Measurements from ENCODE around the gene SYT17.

SYT17 gene

GRCh38 chr16:19139436-19140091 lies 28.5 kb upstream of the SYT17 start:
- DNase-seq, result no peak

DNA sequence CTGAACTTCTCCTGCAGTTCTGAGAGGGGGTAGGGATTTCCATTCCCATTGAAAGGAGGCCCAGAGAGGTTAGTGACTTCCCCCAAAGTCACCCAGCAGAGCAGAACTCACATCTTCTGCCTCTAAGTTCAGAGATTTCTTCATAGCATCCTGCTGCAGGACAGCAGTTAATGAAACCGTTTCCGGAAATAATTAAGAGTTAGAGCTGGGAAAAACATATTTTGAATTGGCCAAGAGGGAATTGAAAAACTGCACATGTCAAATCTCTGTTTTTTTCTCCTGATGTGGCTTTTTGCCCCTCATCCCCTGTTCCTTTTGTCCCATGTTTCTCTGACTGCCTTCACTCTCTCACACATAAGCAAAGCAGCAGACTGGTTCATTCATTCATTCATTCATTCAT lies 27.6 kb upstream of the SYT17 start:
- DNase-seq, result no peak

GRCh38 chr16:19142939-19143598 lies 25.0 kb upstream of the SYT17 start:
- no peak for DNase-seq

DNA sequence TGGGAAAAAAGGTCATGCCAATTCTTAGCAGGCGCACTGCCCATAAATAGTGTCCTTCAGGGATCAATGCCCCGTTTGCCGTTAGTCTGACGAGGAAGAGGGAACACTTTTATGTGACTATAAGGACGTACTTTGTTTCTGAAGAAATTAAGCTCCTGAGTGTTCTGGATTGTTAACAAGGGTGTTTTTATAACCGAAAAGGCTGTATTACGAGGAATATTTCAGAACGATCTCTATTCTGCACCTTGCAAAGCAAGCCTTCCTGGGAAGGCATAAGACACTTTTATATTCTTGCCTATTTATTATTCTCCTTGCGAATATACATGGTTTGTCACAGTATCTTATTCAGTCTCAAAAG lies 24.5 kb upstream of the SYT17 start:
- no peak for DNase-seq

GRCh38 chr16:19145010-19145409 lies 23.0 kb upstream of the SYT17 start:
- no peak for DNase-seq

DNA sequence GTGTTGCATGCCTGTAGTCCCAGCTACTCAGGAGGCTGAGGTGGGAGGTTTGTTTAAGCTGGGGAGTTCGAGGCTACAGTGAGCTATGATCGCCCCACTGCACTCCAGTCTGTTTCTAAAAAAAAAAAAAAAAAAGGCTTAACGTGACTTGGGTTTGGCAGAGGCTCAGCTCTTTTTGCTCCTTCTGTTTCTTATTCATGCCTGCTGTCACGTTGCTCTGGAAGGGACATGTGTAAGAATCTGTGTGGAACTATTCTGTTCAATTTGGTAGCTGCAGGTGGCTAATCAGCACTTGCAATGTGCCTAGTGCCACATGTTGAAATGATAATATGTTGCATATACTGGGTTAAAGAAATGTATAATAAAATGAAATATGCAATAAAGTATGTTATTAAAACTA lies 20.9 kb upstream of the SYT17 start:
- DNase-seq, result no peak

DNA sequence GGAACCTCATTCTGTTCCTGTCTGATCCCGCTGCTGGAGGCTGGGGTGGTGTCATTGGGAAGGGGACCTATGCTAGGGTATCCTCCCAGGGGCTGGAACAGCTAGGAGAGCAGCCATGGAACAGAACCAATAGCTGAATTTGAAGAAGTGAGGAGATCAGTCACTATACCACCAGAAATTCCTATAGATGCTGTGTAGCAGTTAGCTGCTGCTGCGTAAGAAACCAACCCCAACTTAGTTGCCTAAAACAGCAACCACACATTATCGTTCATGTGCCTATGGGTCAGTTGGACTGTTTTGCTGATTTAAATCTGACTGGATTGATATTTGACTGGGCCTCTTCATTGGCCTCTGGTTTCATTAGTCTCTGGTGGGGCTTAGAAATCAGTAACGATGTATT lies 20.4 kb upstream of the SYT17 start:
- DNase-seq, result no peak

DNA sequence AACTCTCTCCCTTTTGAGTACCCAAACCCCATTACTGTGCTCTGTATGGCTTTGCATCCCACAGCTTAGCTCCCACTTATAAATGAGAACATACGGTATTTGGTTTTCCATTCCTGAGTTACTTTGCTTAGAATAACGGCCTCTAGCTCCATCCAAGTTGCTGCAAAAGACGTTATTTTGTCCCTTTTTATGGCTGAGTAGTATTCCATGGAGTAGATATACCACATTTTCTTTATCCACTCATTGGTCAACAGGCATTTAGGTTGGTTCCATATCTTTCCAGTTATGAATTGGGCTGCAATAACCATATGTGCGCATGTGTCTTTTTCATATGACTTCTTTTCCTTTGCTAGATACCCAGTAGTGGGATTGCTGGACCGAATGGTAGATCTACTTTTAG lies 19.9 kb upstream of the SYT17 start:
- no peak for DNase-seq

GRCh38 chr16:19151310-19151709 lies 16.7 kb upstream of the SYT17 start:
- DNase-seq, result no peak

GRCh38 chr16:19152042-19152441 lies 16.0 kb upstream of the SYT17 start:
- DNase-seq, result no peak

DNA sequence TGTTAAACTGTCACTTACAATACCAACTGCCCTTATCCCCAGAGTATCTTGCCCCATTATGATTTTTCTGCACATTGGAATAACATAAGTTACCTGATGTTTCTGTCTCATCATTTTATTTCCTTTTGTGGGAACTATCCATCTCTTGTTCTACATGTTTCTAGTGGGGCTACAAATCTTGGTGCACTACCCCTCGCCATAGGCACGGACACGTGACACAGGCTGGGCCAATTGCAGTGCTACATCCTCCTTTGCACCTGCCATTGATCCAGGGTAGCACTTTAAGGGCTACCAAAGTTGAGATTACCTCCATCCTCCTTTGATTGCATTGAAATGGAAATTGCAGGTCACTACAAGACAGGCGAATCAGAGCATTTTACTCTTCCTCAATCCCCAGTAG lies 14.2 kb upstream of the SYT17 start:
- no peak for DNase-seq

DNA sequence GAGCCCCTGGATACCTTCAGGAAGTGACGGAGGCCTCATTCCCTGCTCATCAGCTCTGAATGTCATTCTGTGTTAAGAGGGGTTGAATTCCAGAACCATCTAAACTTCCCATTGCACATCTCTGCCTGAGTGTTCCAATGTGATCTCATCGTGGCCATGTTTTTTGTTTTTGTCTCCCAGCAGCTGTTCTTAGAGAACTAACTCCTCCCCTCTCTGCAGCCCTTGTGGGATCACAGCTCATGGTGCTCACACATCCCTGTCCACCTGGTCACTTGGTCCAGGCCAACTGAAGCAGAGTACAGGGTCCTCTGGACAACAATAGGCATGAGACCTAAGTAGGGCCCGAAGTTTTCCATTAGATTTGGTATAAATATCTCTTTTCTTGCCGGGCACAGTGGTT lies 6.0 kb upstream of the SYT17 start:
- DNase-seq, result no peak

DNA sequence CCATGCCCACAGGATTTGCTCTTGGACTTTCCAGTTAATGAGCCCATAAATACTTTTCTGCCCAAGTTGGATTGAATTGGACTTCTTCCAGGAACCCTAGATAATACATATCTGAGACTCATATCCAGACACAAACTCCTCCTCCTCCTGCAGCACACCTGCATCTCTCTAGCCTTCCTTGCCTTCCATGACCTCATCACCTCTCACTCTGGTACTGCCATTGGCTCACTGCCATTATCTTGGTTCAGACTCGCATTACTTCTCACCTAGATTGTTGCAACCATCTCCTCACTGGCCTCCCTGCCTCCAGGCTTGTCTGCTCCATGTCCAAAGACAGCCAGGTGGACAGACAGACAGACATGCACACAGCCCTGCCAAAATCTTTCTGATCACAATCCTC lies 4.8 kb upstream of the SYT17 start:
- no peak for DNase-seq

GRCh38 chr16:19164285-19164684 lies 3.8 kb upstream of the SYT17 start:
- DNase-seq, result no peak

- DNase-seq, result no peak
These were observed 2.9 kb upstream of the SYT17 start for GRCh38 chr16:19165101-19165500.

GRCh38 chr16:19166500-19166899 lies 1.5 kb upstream of the SYT17 start:
- DNase-seq, result no peak

- DNase-seq, result no peak
These were observed 486 bp downstream of the SYT17 start for GRCh38 chr16:19168371-19169081.

- no peak for DNase-seq
These were observed 1.1 kb downstream of the SYT17 start for GRCh38 chr16:19169082-19169639.

DNA sequence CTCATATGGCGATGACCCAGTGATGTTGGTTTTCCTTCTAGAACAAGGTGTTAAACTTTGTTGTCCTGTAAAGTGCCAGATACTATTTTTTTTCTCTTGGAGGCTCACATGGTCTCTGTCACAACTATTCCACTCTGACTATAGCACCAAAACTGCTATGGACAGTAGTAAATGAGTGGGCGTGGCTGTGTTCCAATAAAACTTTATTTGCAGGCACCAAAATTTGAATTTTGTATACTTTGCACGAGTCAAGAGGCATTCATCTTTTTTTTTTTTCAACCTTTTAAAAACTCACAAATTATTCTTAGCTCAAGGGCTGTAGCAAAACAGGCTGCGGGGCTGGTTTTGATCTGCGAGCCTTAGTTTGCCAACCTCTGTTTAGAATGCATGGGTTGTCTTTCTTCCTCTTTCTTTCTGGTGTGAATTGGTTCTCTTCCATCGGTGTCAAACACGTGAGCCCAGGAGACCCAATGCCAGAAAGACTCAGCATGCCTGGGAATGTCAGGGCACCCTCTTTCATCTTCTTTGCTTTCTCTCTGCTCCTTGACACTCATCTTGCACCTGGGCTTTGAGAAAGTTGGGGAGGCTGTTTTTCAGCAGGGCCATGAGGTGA lies 2.1 kb downstream of the SYT17 start:
- no peak for DNase-seq

DNA sequence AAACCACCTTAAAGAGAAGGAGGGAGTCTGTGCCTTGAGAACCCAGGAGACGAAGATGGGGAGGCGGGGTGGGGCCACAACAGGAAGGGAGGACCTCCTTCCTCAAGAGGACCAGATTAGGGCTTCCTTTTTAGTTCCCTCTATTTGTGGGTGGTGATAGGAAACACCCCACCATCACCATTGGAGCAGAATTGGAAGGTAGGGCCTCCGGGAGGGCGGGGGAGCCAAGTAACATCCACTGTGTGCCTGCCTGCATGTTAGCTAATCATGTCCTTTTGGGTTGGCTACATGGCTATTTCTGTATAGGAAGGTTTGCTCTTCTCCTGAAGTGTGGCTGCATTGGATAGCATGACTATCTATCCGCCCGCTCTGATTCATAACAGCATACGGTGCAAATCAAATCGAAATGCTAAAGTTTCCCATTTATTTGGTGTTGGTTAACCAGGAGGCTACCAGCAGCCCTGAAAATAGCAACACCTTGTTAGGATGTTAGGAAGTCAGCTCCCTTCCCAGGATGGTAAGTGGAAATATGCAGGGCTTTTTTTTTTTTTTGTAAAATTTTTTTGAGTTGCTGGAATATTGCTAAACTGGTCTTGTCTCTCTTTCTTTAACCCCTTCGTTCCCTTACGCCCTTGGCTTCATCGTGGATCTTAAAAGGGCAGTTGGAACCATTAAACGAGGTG lies 4.2 kb downstream of the SYT17 start:
- no peak for DNase-seq

DNA sequence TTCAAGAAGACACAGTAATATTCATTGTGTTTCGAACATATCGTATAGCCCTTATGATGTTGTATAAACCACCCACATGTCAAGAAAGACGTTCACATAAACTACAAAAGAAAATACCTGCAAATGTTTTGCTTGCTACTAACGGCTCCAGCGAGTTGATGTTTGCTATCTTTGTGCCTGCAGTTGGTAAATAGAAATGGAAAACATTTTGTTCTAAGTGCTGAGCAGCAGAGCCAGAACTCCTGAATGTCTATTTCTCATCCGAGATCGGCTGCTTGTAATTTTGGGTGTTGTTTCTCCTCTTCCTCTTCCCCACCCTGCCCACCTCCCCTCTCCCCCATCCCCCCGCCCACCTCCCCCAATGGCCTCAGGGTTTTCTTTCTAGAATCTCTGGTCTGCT lies 5.0 kb downstream of the SYT17 start:
- DNase-seq, result no peak

- no peak for DNase-seq
These were observed 5.8 kb downstream of the SYT17 start for GRCh38 chr16:19173649-19174383.

Measured in activated CD8-positive, alpha-beta memory T cell treated with anti-CD3 and anti-CD28 coated beads for 24 hours (primary cell).